ENCODE results near the gene NT5DC4.

Gene NT5DC4

DNA sequence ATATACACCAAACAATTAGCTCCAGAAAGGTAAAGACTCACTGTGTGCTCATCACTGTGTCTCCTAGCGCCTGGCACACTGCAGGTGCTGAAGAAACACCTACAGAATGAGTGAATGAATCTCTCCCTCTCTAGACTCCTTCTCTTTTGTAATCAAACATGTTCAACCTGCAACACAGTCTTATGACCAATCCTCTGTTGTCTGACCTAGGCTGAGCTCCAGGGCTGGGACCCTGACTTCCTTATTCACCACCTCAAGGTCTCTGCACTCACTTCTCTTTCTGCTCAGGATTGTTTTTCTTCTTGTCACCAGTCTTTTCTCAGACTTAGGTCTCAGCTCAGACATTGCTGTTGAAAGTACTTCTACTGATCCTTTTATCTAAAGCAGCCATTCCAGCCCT lies 33.7 kb downstream of the NT5DC4 start:
- in situ Hi-C loops (cut with HindIII; ENCODE audit: low pct_unique_long_range_greater_than_20kb, low sequenced_read_pairs), result no loop called here
- no peak for TF ChIP-seq JUND (IDR thresholded peaks at IDR 0.05; ENCODE audit: low read depth)
- no peak for DNase-seq (ENCODE audit: low read depth in 1 of 2, low spot score in 1 of 2)

DNA sequence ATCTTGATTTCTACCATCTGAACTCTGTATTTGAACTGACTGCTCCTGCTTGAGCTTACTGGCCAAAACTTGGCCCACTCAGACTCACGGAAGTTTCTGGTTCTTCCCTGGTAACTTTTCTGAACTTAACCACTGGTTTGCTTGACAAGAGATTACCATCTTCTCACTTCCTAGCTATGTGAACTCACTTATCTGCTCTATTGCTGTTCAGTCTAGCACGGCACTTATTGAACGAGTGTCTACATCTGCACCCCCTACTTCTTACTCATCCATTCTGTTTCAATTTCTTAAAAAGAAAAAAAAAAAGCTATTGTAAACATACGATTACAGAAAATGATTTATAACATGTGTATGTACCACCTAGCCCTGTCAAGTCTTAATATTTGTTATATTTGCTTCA lies 34.6 kb downstream of the NT5DC4 start:
- in situ Hi-C loops (cut with HindIII; ENCODE audit: low pct_unique_long_range_greater_than_20kb, low sequenced_read_pairs), result no loop called here
- no peak for DNase-seq (ENCODE audit: low read depth in 1 of 2, low spot score in 1 of 2)
- no peak for TF ChIP-seq JUND (IDR thresholded peaks at IDR 0.05; ENCODE audit: low read depth)

DNA sequence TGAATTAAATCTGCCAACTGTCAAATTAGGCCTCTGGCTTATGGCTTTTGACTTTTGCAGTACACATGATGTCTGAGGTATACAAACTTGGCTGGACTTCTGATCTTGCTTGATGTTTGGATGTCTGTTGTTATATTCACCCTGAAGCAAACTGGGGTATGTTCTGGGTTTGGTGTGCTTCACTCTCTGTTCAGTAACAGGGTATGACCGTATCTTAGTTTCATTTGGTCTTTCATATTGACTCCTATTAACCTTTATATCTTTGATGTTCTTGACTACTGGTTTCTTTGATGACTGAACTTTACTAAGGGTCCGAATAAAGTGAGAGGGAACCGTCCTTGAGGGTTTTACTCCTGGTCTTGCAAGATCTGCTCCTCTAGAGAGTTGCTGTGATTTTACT lies 35.4 kb downstream of the NT5DC4 start:
- TF ChIP-seq JUND (IDR thresholded peaks at IDR 0.05; ENCODE audit: low read depth), result no peak
- no peak for DNase-seq (ENCODE audit: low read depth in 1 of 2, low spot score in 1 of 2)
- in situ Hi-C loops (cut with HindIII; ENCODE audit: low pct_unique_long_range_greater_than_20kb, low sequenced_read_pairs), result no loop called here

DNA sequence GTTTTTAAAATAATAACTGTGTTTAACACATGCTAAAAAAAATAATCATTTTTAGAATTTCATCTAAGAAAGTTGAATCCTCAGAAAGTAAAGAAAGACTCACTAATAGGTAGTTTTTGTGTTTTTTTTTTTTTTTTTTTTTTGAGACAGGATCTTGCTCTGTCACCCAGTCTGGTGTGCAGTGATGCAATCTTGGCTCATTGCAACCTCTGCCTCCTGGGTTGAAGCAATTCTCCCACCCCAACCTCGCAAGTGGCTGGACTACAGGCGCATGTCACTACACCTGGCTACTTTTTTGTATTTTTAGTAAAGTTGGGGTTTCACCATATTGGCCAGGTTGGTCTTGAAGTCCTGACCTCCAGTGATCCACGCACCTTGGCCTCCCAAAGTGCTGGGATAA lies 36.4 kb downstream of the NT5DC4 start:
- DNase-seq (ENCODE audit: low read depth in 1 of 2, low spot score in 1 of 2), result no peak
- no peak for TF ChIP-seq JUND (IDR thresholded peaks at IDR 0.05; ENCODE audit: low read depth)

DNA sequence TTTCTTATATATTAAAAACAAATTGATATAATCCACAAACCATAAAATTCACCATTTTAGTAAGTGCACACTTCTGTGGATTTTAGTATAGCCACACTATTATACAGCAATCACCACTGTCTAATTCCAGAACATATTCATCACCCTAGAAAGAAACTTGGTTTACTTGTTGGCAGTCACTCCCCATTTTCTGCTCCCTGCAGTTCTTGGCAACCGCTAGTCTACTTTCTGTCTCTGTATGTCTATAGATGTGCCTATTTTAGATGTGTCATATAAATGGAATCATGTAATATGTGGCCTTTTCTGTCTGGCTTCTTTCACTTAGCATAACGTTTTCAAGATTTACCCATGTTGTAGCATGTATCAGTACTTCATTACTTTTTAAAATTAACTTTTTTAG lies 37.9 kb downstream of the NT5DC4 start:
- TF ChIP-seq JUND (IDR thresholded peaks at IDR 0.05; ENCODE audit: low read depth), result no peak
- no peak for DNase-seq (ENCODE audit: low read depth in 1 of 2, low spot score in 1 of 2)
- in situ Hi-C loops (cut with HindIII; ENCODE audit: low pct_unique_long_range_greater_than_20kb, low sequenced_read_pairs), result no loop called here

More for the DNA sequence above, 36.4 kb downstream of the NT5DC4 start:
- in situ Hi-C loops (cut with HindIII; ENCODE audit: low pct_unique_long_range_greater_than_20kb, low sequenced_read_pairs), result no loop called here

DNA sequence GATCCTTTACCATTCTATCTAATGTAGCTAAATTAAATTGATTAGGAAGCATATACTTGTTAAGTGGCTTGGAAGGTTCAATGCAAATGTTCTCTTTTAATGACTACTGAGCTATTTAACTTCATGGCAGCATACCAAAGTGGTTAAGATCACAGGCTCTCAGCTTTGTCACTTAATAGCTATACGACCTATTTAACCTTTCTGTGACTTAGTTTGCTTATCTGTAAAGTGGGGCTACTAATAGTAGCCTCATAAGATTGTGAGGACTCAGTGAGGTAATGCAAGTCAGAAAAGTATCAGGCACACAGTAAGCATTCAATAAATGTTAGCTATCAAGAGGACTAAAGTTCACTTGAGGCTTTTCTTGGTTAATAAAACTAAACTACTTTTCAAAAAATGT lies 39.3 kb downstream of the NT5DC4 start:
- DNase-seq (ENCODE audit: low read depth in 1 of 2, low spot score in 1 of 2), result no peak
- in situ Hi-C loops (cut with HindIII; ENCODE audit: low pct_unique_long_range_greater_than_20kb, low sequenced_read_pairs), result no loop called here

DNA sequence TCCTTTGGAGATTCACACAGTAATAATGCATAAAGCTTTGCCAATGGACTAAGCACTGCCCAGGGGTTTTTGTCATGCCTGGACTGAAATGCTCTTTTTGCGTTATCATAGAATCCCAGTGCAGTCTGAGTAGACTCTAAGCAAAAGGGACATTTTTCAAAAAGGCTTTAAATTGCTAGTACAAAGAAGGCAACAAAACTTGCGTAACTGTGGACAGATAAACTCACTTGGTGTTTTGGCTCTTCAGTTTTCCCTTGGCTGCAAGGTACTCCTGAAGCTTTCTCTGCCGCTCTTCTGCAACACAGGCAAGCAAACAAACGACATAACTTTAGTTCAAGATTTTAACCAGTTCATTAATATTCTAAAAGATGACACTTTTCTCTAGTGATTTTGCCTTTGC lies 41.5 kb downstream of the NT5DC4 start:
- DNase-seq (ENCODE audit: low read depth in 1 of 2, low spot score in 1 of 2), result no peak
- in situ Hi-C loops (cut with HindIII; ENCODE audit: low pct_unique_long_range_greater_than_20kb, low sequenced_read_pairs), result no loop called here
- TF ChIP-seq JUND (IDR thresholded peaks at IDR 0.05; ENCODE audit: low read depth), result no peak

More for the DNA sequence above, 39.3 kb downstream of the NT5DC4 start:
- TF ChIP-seq JUND (IDR thresholded peaks at IDR 0.05; ENCODE audit: low read depth), result no peak

DNA sequence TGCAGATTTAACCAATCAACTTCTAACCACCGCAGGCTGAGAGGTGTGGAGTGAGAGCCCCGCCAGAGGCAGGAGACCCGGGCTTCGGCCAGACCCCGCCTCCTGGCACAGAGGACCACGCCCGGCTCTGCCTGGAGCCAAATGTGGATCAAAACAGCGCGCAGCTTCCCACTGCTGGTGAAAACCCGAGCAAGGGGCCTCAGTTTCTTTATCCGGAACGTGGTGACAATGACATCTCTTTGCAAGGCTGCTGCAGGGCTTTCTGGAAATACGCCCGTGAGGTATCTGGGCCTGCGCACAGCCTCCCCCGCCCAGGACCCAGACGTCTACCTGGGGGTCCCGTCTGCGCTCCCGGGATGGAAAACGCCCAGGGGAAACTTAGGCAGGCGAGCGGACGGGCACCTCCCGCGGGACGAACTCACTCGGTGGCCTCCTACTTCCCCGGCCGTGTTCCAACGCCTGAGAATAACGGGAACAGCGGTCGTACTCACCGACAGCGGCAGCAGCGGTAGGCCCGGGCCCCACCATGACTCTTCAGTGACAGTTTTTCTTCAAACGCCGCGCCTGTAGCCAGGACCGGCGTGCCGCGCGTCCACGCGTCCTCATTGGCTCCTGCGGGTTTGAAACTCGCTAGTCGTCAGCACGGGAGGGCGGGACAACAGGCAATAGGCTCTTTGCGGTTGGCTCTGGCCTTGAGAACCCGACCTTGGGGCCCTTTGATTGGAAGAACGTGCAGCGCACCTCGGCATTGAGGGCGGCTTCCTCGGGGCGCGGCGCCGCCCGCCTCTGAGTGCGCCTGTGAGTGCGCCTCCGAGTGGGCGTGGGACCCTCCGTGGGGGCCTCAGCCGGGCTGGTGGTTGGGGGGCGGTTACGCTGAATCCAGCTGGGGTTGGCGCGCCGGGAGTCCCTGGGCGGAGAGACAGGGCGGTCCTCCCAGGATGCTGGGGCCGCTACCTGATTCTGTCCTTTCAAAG lies 43.5 kb downstream of the NT5DC4 start, which contains the start of gene CKAP2L:
Gene CKAP2L (minus strand): TSS at position 539 of the 974 bp plus-strand sequence. CDS start 11 bp downstream, at position 528.
- in situ Hi-C loops (cut with HindIII; ENCODE audit: low pct_unique_long_range_greater_than_20kb, low sequenced_read_pairs), result no loop called here
- DNase-seq (ENCODE audit: low read depth in 1 of 2, low spot score in 1 of 2), result peak; percentile 96 to 97
- TF ChIP-seq JUND (IDR thresholded peaks at IDR 0.05; ENCODE audit: low read depth), result no peak

DNA sequence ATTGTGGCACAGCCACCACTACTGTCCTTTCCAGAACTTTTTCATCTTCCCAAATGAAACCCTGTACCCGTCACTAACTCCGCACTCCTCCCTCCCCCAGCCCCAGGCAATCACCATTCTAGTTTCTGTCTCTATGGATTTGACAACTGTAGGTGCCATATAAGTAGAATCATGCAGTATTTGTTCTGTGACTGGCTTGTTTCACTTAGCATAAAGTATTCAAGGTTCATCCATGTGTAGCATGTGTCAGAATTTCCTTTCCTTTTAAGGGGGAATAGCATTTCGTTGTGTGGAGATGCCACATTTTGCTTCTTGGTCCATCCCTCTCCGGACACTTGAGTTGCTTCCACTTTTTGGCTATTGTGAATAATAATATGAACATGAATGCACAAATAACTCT lies 44.4 kb downstream of the NT5DC4 start:
- peak in 1 of 2 experiments; percentile 14 for DNase-seq (ENCODE audit: low read depth in 1 of 2, low spot score in 1 of 2)
- in situ Hi-C loops (cut with HindIII; ENCODE audit: low pct_unique_long_range_greater_than_20kb, low sequenced_read_pairs), result no loop called here
- no peak for TF ChIP-seq JUND (IDR thresholded peaks at IDR 0.05; ENCODE audit: low read depth)

DNA sequence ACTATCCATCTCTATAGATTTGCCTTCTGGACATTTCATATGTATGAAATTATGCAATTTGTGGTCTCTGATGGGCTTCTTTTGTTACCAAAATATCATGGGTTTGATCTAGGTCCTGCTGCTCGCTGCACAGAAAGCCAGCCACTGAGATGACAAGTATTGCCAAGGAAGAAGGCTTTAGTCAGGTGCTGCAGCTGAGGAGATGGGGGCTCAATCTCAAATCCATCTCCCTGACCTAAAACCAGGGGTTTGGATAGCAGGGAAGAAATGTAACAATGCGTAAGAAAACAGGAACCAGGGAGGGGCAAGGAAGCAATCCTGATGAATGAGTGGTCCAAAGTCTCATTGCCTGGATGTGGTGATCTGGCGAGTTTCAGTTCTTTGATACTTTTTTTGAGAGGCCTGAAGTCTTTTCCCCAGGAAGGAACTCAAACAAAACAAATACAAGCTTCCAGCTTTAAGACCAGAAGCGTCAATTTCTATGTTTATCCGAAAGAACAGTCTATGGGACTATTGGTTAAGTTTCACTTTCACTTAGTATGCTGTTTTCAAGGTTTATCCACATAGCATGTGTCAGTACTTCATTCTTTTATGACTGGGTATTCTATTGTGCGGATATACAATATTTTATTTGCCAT lies 47.0 kb downstream of the NT5DC4 start:
- no peak for DNase-seq (ENCODE audit: low read depth in 1 of 2, low spot score in 1 of 2)
- in situ Hi-C loops (cut with HindIII; ENCODE audit: low pct_unique_long_range_greater_than_20kb, low sequenced_read_pairs), result no loop called here
- no peak for TF ChIP-seq JUND (IDR thresholded peaks at IDR 0.05; ENCODE audit: low read depth)

DNA sequence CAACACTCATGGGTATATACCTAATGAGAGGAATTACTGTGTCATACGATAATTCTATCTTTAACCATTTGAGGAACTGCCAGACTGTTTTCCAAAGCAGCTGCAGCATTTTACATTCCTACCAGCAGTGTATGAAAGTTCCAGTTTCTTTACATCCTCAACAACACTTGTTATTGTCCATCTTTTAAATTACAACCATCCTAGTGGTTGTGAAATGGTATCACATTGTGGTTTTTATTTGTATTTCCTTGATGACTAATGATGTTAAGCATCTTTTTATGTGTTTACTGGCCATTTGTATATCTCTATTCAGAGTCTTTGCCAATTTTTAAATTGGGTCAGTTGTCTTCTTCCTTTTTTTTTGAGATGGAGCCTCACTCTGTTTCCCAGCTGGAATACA lies 47.6 kb downstream of the NT5DC4 start:
- DNase-seq (ENCODE audit: low read depth in 1 of 2, low spot score in 1 of 2), result peak in 1 of 2 experiments; percentile 10
- no peak for TF ChIP-seq JUND (IDR thresholded peaks at IDR 0.05; ENCODE audit: low read depth)
- in situ Hi-C loops (cut with HindIII; ENCODE audit: low pct_unique_long_range_greater_than_20kb, low sequenced_read_pairs), result no loop called here

DNA sequence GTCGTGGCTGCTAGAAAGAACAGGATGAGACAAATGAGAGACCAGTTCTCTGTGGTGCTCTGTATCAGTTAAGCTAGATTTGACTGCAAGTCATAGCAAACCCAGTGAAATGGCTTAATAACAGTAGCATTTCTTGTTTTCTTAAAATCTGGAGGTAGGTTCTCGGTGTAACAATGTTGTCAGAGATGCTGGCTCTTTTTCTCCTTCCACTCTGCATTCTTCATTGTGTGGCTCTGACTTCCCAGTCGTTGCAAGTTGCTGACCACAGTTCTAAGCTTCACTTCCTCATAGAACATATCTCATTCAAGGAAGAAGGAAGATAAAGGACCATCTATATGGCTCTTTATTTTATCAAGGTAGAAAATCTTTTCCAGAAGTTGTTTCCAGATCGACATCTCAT lies 51.5 kb downstream of the NT5DC4 start:
- DNase-seq (ENCODE audit: low read depth in 1 of 2, low spot score in 1 of 2), result no peak
- in situ Hi-C loops (cut with HindIII; ENCODE audit: low pct_unique_long_range_greater_than_20kb, low sequenced_read_pairs), result no loop called here
- no peak for TF ChIP-seq JUND (IDR thresholded peaks at IDR 0.05; ENCODE audit: low read depth)

DNA sequence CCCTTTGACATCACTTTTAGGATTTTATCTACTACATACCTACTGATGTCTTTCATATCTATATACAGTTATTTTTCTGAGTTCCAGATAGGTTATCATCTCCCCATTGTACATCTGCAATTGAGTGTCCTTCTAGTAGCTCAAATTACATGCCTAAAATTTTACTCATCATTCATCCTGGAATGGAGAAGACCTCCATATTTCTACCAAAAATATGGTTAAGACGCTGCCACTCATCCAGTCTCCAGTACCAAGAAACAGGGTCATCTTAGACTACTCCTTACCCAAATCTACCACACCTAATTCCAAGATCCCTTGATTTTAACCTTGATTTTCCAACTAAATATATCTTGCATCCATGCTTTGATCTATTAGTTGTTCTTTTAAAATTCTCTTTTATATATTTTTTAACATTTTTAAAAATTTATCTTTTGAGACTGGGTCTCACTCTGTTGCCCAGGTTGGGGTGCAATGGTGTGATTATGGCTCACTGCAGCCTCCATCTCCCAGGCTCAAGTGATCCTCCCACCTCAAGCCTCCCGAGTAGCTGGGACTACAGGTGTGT lies 52.2 kb downstream of the NT5DC4 start:
- no peak for TF ChIP-seq JUND (IDR thresholded peaks at IDR 0.05; ENCODE audit: low read depth)
- in situ Hi-C loops (cut with HindIII; ENCODE audit: low pct_unique_long_range_greater_than_20kb, low sequenced_read_pairs), result no loop called here
- no peak for DNase-seq (ENCODE audit: low read depth in 1 of 2, low spot score in 1 of 2)

Data from T47D (cell line).